ENCODE results near the gene LY6G5C.

- no peak for TF ChIP-seq CTCF (IDR thresholded peaks at IDR 0.05)
- TF ChIP-seq POLR2A (IDR thresholded peaks at IDR 0.05), result no peak
Measured at GRCh38 chr6:31632279-31632946, 48.5 kb downstream of the LY6G5C start.

Measured in esophagus squamous epithelium (tissue), 4 donors.